GM21786 (cell line): Measurements from ENCODE around the gene THRB.

Experiments used
- ATAC-seq: cut with Tn5 transposase; IDR thresholded peaks from one replicate; pipeline ENCODE4 v1.9.1; 2021; ENCODE audit not compliant: unreplicated experiment

The THRB gene

GRCh38 chr3:24355806-24356205 lies 138.8 kb downstream of the THRB start:
- ATAC-seq, result no peak

GRCh38 chr3:24354230-24354629 lies 140.4 kb downstream of the THRB start:
- ATAC-seq, result no peak

GRCh38 chr3:24352893-24353553 lies 141.6 kb downstream of the THRB start:
- no peak for ATAC-seq

GRCh38 chr3:24351779-24352469 lies 142.7 kb downstream of the THRB start:
- ATAC-seq, result no peak

GRCh38 chr3:24349367-24350019 lies 145.2 kb downstream of the THRB start:
- no peak for ATAC-seq

GRCh38 chr3:24348348-24348747 lies 146.3 kb downstream of the THRB start:
- ATAC-seq, result no peak

- no peak for ATAC-seq
Measured at GRCh38 chr3:24344784-24345439, 149.7 kb downstream of the THRB start.

GRCh38 chr3:24343084-24343783 lies 151.4 kb downstream of the THRB start:
- no peak for ATAC-seq

- no peak for ATAC-seq
Measured at GRCh38 chr3:24342275-24342674, 152.4 kb downstream of the THRB start.

- ATAC-seq, result no peak
Measured at GRCh38 chr3:24341668-24342067, 153.0 kb downstream of the THRB start.

GRCh38 chr3:24340966-24341365 lies 153.7 kb downstream of the THRB start:
- no peak for ATAC-seq

GRCh38 chr3:24340161-24340560 lies 154.5 kb downstream of the THRB start:
- ATAC-seq, result no peak

GRCh38 chr3:24339266-24339825 lies 155.3 kb downstream of the THRB start:
- no peak for ATAC-seq

GRCh38 chr3:24338409-24339130 lies 156.1 kb downstream of the THRB start:
- ATAC-seq, result no peak

- no peak for ATAC-seq
Measured at GRCh38 chr3:24336101-24336500, 158.5 kb downstream of the THRB start.

GRCh38 chr3:24332092-24332491 lies 162.6 kb downstream of the THRB start:
- no peak for ATAC-seq

- ATAC-seq, result no peak
Measured at GRCh38 chr3:24323272-24323671, 171.4 kb downstream of the THRB start.

- no peak for ATAC-seq
Measured at GRCh38 chr3:24320601-24321000, 174.0 kb downstream of the THRB start.

- ATAC-seq, result no peak
Measured at GRCh38 chr3:24318677-24319287, 175.9 kb downstream of the THRB start.
